ENCODE results near the gene CACUL1.
"Not testable (repeated sequence)": the region's sequence is repeated elsewhere in the genome, so short reads cannot be mapped to it uniquely, and the experiment has no call there.

CACUL1 gene

DNA sequence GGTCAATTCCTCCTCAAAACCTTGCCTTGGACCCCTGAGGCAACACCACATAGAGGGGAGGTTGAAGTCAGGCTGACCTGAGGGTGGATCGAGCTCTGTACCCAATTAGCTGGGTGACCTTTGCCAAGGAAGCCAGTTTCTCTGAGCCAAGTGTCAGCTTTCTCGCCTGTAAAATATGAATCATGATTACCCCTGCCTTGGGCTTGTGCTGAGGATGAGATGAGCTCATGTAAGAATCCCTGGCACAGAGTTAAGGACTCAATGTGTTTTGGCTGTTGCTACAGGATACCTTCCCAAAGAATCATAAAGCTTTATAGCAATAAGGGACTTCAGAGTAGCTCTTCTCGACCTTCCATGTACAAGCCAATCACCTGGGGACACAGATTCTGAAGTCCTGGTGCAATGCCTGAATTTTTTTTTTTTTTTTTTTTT lies 43.5 kb upstream of the CACUL1 start:
- Histone ChIP-seq H3K4ac (ENCODE audit: low read depth, low read length) (no peak overlapping the region), H3K4me1 (ENCODE audit: control insufficient read depth, low read depth, low read length) (no peaks in the 10 kb centered on the region), H3K79me1 (ENCODE audit: low read length) (no peaks in the 10 kb centered on the region), H3K27me3 (ENCODE audit: insufficient read depth, low read length, poor library complexity) (peaks cover 2% of the 10 kb centered on the region), H3K36me3 (ENCODE audit: control insufficient read depth, insufficient read depth, low read length) (no peaks in the 10 kb centered on the region), H3K18ac (ENCODE audit: low read length) (no peak overlapping the region), H2BK5ac (ENCODE audit: low read length) (no peak overlapping the region), H2BK15ac (replicated peaks; ENCODE audit: low read depth) (no peak overlapping the region), H2BK120ac (ENCODE audit: low read depth, low read length) (no peak overlapping the region), H3K9ac (ENCODE audit: low read length) (no peak overlapping the region), H3K27ac (ENCODE audit: low read depth, low read length) (no peak overlapping the region), H2AK5ac (ENCODE audit: low read length) (no peak overlapping the region), H3K56ac (ENCODE audit: low read length) (no peak overlapping the region), H3K4me2 (ENCODE audit: low read length) (no peak overlapping the region), H3K79me2 (ENCODE audit: control insufficient read depth, insufficient read depth, low read length) (no peaks in the 10 kb centered on the region), H4K8ac (ENCODE audit: low read depth, low read length) (no peak overlapping the region), H3K4me3 (ENCODE audit: low read length) (no peak overlapping the region), H4K5ac (ENCODE audit: low read length) (no peak overlapping the region), H3K23ac (ENCODE audit: low read length) (no peak overlapping the region)
- DNase-seq: no peak
- no CpG with 5 or more reads among the region's 3 CpGs for WGBS (ENCODE audit: extremely low coverage, insufficient coverage, low lambda C conversion rate)

DNA sequence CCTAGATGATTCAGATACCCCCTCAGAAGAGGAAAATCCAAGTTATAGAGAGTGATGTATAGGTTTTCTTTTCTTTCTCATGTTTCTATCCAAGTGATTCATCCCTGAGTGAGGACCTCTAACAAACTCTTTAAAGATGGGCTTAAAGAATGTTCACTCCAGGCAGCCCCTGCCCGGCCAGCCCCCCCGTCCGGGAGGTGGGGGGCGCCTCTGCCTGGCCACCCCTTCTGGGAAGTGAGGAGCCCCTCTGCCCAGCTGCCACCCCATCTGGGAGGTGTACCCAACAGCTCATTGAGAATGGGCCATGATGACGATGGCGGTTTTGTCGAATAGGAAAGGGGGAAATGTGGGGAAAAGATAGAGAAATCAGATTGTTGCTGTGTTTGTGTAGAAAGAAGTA lies 40.2 kb upstream of the CACUL1 start:
- not testable (repeated sequence) for H3K36me3 ChIP-seq (ENCODE audit: control insufficient read depth, insufficient read depth, low read length); H2BK15ac ChIP-seq (replicated peaks; ENCODE audit: low read depth); H2AK5ac ChIP-seq (ENCODE audit: low read length); H2BK120ac ChIP-seq (ENCODE audit: low read depth, low read length); H3K23ac ChIP-seq (ENCODE audit: low read length); DNase-seq; H4K8ac ChIP-seq (ENCODE audit: low read depth, low read length); H3K79me1 ChIP-seq (ENCODE audit: low read length); H3K4ac ChIP-seq (ENCODE audit: low read depth, low read length); H3K56ac ChIP-seq (ENCODE audit: low read length); H3K27me3 ChIP-seq (ENCODE audit: insufficient read depth, low read length, poor library complexity); H2BK5ac ChIP-seq (ENCODE audit: low read length); H4K5ac ChIP-seq (ENCODE audit: low read length); H3K79me2 ChIP-seq (ENCODE audit: control insufficient read depth, insufficient read depth, low read length); H3K4me2 ChIP-seq (ENCODE audit: low read length); H3K9ac ChIP-seq (ENCODE audit: low read length); H3K27ac ChIP-seq (ENCODE audit: low read depth, low read length); H3K18ac ChIP-seq (ENCODE audit: low read length); H3K4me3 ChIP-seq (ENCODE audit: low read length); H3K4me1 ChIP-seq (ENCODE audit: control insufficient read depth, low read depth, low read length)
- WGBS (ENCODE audit: extremely low coverage, insufficient coverage, low lambda C conversion rate): no CpG with 5 or more reads among the region's 7 CpGs

GRCh38 chr10:118793545-118793944 lies 38.8 kb upstream of the CACUL1 start:
- Histone ChIP-seq H4K8ac (ENCODE audit: low read depth, low read length) (no peak overlapping the region), H2BK15ac (replicated peaks; ENCODE audit: low read depth) (no peak overlapping the region), H2BK5ac (ENCODE audit: low read length) (no peak overlapping the region), H3K4me3 (ENCODE audit: low read length) (no peak overlapping the region), H3K23ac (ENCODE audit: low read length) (no peak overlapping the region), H3K36me3 (ENCODE audit: control insufficient read depth, insufficient read depth, low read length) (no peaks in the 10 kb centered on the region), H2BK120ac (ENCODE audit: low read depth, low read length) (no peak overlapping the region), H3K4ac (ENCODE audit: low read depth, low read length) (no peak overlapping the region), H4K5ac (ENCODE audit: low read length) (no peak overlapping the region), H3K4me1 (ENCODE audit: control insufficient read depth, low read depth, low read length) (no peaks in the 10 kb centered on the region), H3K27ac (ENCODE audit: low read depth, low read length) (no peak overlapping the region), H3K79me1 (ENCODE audit: low read length) (no peaks in the 10 kb centered on the region), H3K27me3 (ENCODE audit: insufficient read depth, low read length, poor library complexity) (no peaks in the 10 kb centered on the region), H3K9ac (ENCODE audit: low read length) (no peak overlapping the region), H3K56ac (ENCODE audit: low read length) (no peak overlapping the region), H2AK5ac (ENCODE audit: low read length) (no peak overlapping the region), H3K79me2 (ENCODE audit: control insufficient read depth, insufficient read depth, low read length) (no peaks in the 10 kb centered on the region), H3K4me2 (ENCODE audit: low read length) (no peak overlapping the region), H3K18ac (ENCODE audit: low read length) (no peak overlapping the region)
- WGBS (ENCODE audit: extremely low coverage, insufficient coverage, low lambda C conversion rate): no CpG with 5 or more reads among the region's 6 CpGs
- no peak for DNase-seq

DNA sequence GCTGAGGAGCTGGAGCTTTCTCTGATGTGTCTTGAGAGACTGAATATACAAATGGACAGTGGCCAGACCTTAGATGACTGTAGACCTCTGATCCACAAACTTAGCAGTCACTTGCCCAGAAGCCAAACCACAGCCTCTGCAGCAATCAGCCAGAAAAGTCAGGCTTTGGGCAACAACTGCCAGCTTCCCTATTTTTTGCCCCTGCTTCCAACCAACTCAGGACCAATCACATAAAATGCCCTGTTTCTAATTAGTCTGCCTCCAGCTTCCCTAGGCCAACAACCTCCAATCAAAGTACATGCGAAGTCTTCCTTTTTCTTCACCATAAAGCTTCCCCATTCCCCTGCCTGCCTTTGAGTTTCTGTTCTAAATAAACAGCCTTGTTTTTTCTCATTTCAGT lies 37.8 kb upstream of the CACUL1 start:
- Histone ChIP-seq H3K4ac (ENCODE audit: low read depth, low read length) (no peak overlapping the region), H3K56ac (ENCODE audit: low read length) (no peak overlapping the region), H2BK15ac (replicated peaks; ENCODE audit: low read depth) (no peak overlapping the region), H3K4me2 (ENCODE audit: low read length) (no peak overlapping the region), H3K79me2 (ENCODE audit: control insufficient read depth, insufficient read depth, low read length) (no peaks in the 10 kb centered on the region), H4K5ac (ENCODE audit: low read length) (no peak overlapping the region), H3K4me3 (ENCODE audit: low read length) (no peak overlapping the region), H3K27me3 (ENCODE audit: insufficient read depth, low read length, poor library complexity) (no peaks in the 10 kb centered on the region), H4K8ac (ENCODE audit: low read depth, low read length) (no peak overlapping the region), H3K9ac (ENCODE audit: low read length) (no peak overlapping the region), H2BK5ac (ENCODE audit: low read length) (no peak overlapping the region), H3K23ac (ENCODE audit: low read length) (no peak overlapping the region), H3K79me1 (ENCODE audit: low read length) (no peaks in the 10 kb centered on the region), H3K27ac (ENCODE audit: low read depth, low read length) (no peak overlapping the region), H2BK120ac (ENCODE audit: low read depth, low read length) (no peak overlapping the region), H3K36me3 (ENCODE audit: control insufficient read depth, insufficient read depth, low read length) (no peaks in the 10 kb centered on the region), H3K4me1 (ENCODE audit: control insufficient read depth, low read depth, low read length) (no peaks in the 10 kb centered on the region), H2AK5ac (ENCODE audit: low read length) (no peak overlapping the region), H3K18ac (ENCODE audit: low read length) (no peak overlapping the region)
- no CpG with 5 or more reads among the region's 1 CpG for WGBS (ENCODE audit: extremely low coverage, insufficient coverage, low lambda C conversion rate)
- no peak for DNase-seq

- Histone ChIP-seq H3K79me2 (ENCODE audit: control insufficient read depth, insufficient read depth, low read length) (no peaks in the 10 kb centered on the region), H2BK120ac (ENCODE audit: low read depth, low read length) (no peak overlapping the region), H4K8ac (ENCODE audit: low read depth, low read length) (no peak overlapping the region), H3K36me3 (ENCODE audit: control insufficient read depth, insufficient read depth, low read length) (no peaks in the 10 kb centered on the region), H3K27me3 (ENCODE audit: insufficient read depth, low read length, poor library complexity) (no peaks in the 10 kb centered on the region), H3K4me3 (ENCODE audit: low read length) (no peak overlapping the region), H2AK5ac (ENCODE audit: low read length) (no peak overlapping the region), H3K4me1 (ENCODE audit: control insufficient read depth, low read depth, low read length) (no peaks in the 10 kb centered on the region), H3K56ac (ENCODE audit: low read length) (no peak overlapping the region), H3K9ac (ENCODE audit: low read length) (no peak overlapping the region), H3K18ac (ENCODE audit: low read length) (no peak overlapping the region), H3K27ac (ENCODE audit: low read depth, low read length) (no peak overlapping the region), H4K5ac (ENCODE audit: low read length) (no peak overlapping the region), H3K4ac (ENCODE audit: low read depth, low read length) (no peak overlapping the region), H2BK15ac (replicated peaks; ENCODE audit: low read depth) (no peak overlapping the region), H3K23ac (ENCODE audit: low read length) (no peak overlapping the region), H3K79me1 (ENCODE audit: low read length) (no peaks in the 10 kb centered on the region), H3K4me2 (ENCODE audit: low read length) (no peak overlapping the region), H2BK5ac (ENCODE audit: low read length) (no peak overlapping the region)
- DNase-seq: no peak
- WGBS (ENCODE audit: extremely low coverage, insufficient coverage, low lambda C conversion rate): no CpG with 5 or more reads among the region's 7 CpGs
Observed at GRCh38 chr10:118790058-118790457, 35.3 kb upstream of the CACUL1 start.

DNA sequence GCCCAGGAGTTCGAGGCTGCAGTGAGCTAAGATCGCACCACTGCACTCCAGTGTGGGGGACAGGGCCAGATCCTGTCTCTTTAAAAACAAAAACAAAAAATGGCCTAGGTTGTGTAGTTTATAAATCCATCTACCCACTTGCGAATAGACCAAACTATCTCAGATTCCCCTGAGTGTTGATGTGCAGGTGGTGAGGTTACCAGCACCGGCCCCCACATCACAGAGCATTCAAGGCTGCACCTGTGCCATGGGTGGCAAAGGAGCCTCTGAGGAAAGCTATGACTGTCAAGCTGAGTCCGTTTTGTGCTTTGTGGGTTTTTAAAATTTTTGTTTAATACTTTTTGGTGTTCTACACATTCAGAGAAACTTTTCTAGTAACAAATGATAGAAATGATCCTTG lies 30.8 kb upstream of the CACUL1 start:
- H3K27me3 ChIP-seq (ENCODE audit: insufficient read depth, low read length, poor library complexity): no peaks in the 10 kb centered on the region
- no peak overlapping the region for H3K27ac ChIP-seq (ENCODE audit: low read depth, low read length)
- H3K36me3 ChIP-seq (ENCODE audit: control insufficient read depth, insufficient read depth, low read length): no peaks in the 10 kb centered on the region
- H3K4me1 ChIP-seq (ENCODE audit: control insufficient read depth, low read depth, low read length): no peaks in the 10 kb centered on the region
- H3K4ac ChIP-seq (ENCODE audit: low read depth, low read length): no peak overlapping the region
- no peak overlapping the region for H3K23ac ChIP-seq (ENCODE audit: low read length)
- no peak overlapping the region for H3K4me3 ChIP-seq (ENCODE audit: low read length)
- H3K4me2 ChIP-seq (ENCODE audit: low read length): no peak overlapping the region
- no peaks in the 10 kb centered on the region for H3K79me1 ChIP-seq (ENCODE audit: low read length)
- H2AK5ac ChIP-seq (ENCODE audit: low read length): no peak overlapping the region
- H3K9ac ChIP-seq (ENCODE audit: low read length): no peak overlapping the region
- no peak overlapping the region for H2BK5ac ChIP-seq (ENCODE audit: low read length)
- H3K79me2 ChIP-seq (ENCODE audit: control insufficient read depth, insufficient read depth, low read length): no peaks in the 10 kb centered on the region
- no CpG with 5 or more reads among the region's 5 CpGs for WGBS (ENCODE audit: extremely low coverage, insufficient coverage, low lambda C conversion rate)
- no peak overlapping the region for H3K56ac ChIP-seq (ENCODE audit: low read length)
- no peak overlapping the region for H2BK15ac ChIP-seq (replicated peaks; ENCODE audit: low read depth)
- H2BK120ac ChIP-seq (ENCODE audit: low read depth, low read length): no peak overlapping the region
- H4K8ac ChIP-seq (ENCODE audit: low read depth, low read length): no peak overlapping the region
- H3K18ac ChIP-seq (ENCODE audit: low read length): no peak overlapping the region
- no peak for DNase-seq
- H4K5ac ChIP-seq (ENCODE audit: low read length): no peak overlapping the region
